ENCODE measurements around the gene LGALS14. TPM values are rescaled to one million over a fixed set of nuclear protein-coding genes. Genes with fewer than 3 reads are reported as not detected.

LGALS14 gene
- total RNA-seq, 2 donors from 2014 or later = not detected

DNA sequence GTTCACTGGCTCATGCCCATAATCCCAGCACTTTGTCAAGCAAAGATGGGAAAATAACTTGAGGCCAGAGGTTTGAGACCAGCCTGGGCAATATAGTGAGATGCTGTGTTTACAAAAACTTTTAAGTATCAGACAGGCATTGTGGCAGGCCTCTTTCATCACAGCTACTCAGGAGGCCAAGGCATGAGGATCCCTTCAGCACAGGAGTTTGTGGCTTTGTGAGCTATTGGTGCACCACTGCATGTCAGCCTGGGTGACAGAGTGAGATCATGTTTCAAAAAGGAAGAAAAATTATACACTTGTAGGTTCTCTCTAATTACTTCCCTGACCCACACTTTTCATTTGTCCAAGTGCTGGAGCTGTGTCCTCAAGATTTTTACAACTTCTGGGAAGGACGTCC is 11.5 kb upstream of the LGALS14 start:
- ATAC-seq (no peak), DNase-seq (no peak)
- Histone ChIP-seq H3K36me3 (replicated peaks in 1 of 2; ENCODE audit: insufficient read depth in 1 of 2, low read depth in 2 of 2) (no peaks in the 10 kb centered on the region), H3K4me1 (no peaks in the 10 kb centered on the region), H3K27ac (no peak overlapping the region), H3K27me3 (no peaks in the 10 kb centered on the region), H3K4me3 (no peak overlapping the region), H3K9me3 (no peaks in the 10 kb centered on the region)
- 61 to 74% methylated on average over 1 of the region's 1 CpG for WGBS, 2 donors
- TF ChIP-seq POLR2A (IDR thresholded peaks at IDR 0.05) = no peak
- TF ChIP-seq, protein P1, sequence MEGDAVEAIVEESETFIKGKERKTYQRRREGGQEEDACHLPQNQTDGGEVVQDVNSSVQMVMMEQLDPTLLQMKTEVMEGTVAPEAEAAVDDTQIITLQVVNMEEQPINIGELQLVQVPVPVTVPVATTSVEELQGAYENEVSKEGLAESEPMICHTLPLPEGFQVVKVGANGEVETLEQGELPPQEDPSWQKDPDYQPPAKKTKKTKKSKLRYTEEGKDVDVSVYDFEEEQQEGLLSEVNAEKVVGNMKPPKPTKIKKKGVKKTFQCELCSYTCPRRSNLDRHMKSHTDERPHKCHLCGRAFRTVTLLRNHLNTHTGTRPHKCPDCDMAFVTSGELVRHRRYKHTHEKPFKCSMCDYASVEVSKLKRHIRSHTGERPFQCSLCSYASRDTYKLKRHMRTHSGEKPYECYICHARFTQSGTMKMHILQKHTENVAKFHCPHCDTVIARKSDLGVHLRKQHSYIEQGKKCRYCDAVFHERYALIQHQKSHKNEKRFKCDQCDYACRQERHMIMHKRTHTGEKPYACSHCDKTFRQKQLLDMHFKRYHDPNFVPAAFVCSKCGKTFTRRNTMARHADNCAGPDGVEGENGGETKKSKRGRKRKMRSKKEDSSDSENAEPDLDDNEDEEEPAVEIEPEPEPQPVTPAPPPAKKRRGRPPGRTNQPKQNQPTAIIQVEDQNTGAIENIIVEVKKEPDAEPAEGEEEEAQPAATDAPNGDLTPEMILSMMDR (IDR thresholded peaks at IDR 0.05) = no peak
- intact Hi-C loops (cut with DNase I) = no loop called here

DNA sequence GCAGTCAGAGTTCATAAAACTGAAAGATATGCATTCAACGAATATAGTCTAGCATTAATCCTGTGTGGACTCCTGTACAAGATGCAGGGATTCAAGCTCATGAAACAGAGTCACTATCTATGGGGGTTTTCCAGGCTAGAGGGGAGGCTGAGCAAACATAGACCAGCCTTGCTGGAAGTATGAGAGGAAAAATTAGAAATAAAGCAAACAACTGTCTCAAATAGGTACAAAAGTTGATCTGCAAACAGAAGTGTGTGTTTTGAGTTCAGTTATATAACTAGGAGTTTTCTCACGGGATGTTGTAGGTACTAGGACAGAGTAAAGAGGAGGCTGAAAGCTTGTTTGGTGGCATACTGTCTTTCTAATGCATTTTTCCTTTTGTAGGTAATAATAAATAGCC is 8.5 kb upstream of the LGALS14 start:
- ATAC-seq = no peak
- Histone ChIP-seq H3K27me3 (no peaks in the 10 kb centered on the region), H3K4me1 (no peaks in the 10 kb centered on the region), H3K36me3 (replicated peaks in 1 of 2; ENCODE audit: insufficient read depth in 1 of 2, low read depth in 2 of 2) (no peaks in the 10 kb centered on the region), H3K9me3 (no peaks in the 10 kb centered on the region), H3K27ac (no peak overlapping the region), H3K4me3 (no peak overlapping the region)
- intact Hi-C loops (cut with DNase I) = no loop called here
- TF ChIP-seq, protein P1 (IDR thresholded peaks at IDR 0.05) = no peak
- TF ChIP-seq POLR2A (IDR thresholded peaks at IDR 0.05) = no peak
- WGBS, 2 donors = 18 to 39% methylated on average over 2 of the region's 2 CpGs
- no peak for DNase-seq

DNA sequence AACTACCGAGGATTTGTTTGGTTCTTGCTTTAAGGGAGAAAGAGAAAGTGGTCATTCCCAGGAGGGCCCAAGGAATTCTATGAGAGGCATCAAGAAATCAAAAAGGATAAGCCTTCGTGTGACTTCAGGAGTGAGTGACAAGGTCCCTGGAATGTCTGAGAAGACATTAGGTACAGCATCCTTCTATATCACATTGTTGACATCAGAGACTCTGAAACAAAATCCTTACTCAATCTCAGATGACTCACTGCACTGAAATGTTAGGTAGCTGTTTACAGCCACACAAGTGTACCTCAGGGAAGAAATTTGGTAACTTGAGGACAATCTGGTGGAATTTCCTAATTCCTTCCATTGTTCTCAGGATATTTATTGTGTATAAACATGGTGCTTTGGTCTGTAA is 7.9 kb upstream of the LGALS14 start:
- no peaks in the 10 kb centered on the region for H3K9me3 ChIP-seq
- 70 to 74% methylated on average over 2 of the region's 2 CpGs for WGBS, 2 donors
- TF ChIP-seq, protein P1 (IDR thresholded peaks at IDR 0.05) = no peak
- TF ChIP-seq POLR2A (IDR thresholded peaks at IDR 0.05) = no peak
- no peak for ATAC-seq
- H3K36me3 ChIP-seq (replicated peaks in 1 of 2; ENCODE audit: insufficient read depth in 1 of 2, low read depth in 2 of 2) = no peaks in the 10 kb centered on the region
- H3K27me3 ChIP-seq = no peaks in the 10 kb centered on the region
- DNase-seq = no peak
- H3K4me1 ChIP-seq = no peaks in the 10 kb centered on the region
- H3K27ac ChIP-seq = no peak overlapping the region
- intact Hi-C loops (cut with DNase I) = no loop called here
- no peak overlapping the region for H3K4me3 ChIP-seq

DNA sequence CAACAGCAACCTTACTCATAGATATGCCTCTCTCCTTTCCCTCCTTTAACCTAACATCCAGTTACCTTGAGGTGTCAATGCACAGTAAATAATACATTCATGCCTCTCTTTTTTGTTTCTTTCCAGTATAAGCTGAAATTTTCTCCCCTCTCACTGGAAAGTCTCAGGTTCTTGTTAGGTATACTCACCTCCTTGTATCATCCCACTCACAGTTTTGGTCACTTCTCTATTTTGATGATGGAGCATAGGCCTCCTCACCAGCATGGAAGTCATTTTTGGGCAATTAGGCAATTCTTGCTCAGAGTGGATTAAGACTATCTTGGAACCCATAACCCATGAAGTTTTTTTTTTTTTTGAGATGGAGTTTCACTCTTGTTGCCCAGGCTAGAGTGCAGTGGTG is 5.7 kb upstream of the LGALS14 start:
- intact Hi-C loops (cut with DNase I) = no loop called here
- TF ChIP-seq, protein P1 (IDR thresholded peaks at IDR 0.05) = no peak
- no peak for TF ChIP-seq POLR2A (IDR thresholded peaks at IDR 0.05)
- H3K4me3 ChIP-seq = no peak overlapping the region
- no peaks in the 10 kb centered on the region for H3K36me3 ChIP-seq (replicated peaks in 1 of 2; ENCODE audit: insufficient read depth in 1 of 2, low read depth in 2 of 2)
- H3K27ac ChIP-seq = no peak overlapping the region
- H3K9me3 ChIP-seq = no peaks in the 10 kb centered on the region
- ATAC-seq (no peak), DNase-seq (no peak)
- H3K4me1 ChIP-seq = no peaks in the 10 kb centered on the region
- no peaks in the 10 kb centered on the region for H3K27me3 ChIP-seq

DNA sequence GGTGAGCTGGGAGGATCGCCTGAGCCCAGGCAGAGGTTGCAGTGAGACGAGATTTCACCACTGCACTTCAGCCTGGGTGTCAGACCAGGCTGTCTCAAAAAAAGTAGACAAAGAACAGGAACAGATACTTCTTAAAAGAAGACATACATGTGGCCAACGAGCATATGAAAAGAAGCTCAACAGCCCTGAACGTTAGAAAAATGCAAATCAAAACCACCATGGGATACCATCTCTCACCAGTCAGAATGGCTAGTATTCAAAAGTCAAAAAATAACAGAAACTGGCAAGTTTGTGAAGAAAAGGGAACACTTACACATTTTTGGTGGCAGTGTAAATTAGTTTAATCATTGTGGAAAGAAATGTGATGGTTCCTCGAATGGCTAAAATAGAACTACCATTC is 3.0 kb upstream of the LGALS14 start:
- Histone ChIP-seq H3K27me3 (no peaks in the 10 kb centered on the region), H3K4me3 (no peak overlapping the region), H3K27ac (no peak overlapping the region), H3K4me1 (no peaks in the 10 kb centered on the region), H3K9me3 (no peaks in the 10 kb centered on the region), H3K36me3 (replicated peaks in 1 of 2; ENCODE audit: insufficient read depth in 1 of 2, low read depth in 2 of 2) (no peaks in the 10 kb centered on the region)
- ATAC-seq (no peak), DNase-seq (no peak)
- intact Hi-C loops (cut with DNase I) = no loop called here
- no peak for TF ChIP-seq POLR2A (IDR thresholded peaks at IDR 0.05)
- TF ChIP-seq, protein P1 (IDR thresholded peaks at IDR 0.05) = no peak
- 62 to 78% methylated on average over 5 of the region's 5 CpGs for WGBS, 2 donors

Data from body of pancreas (tissue), 4 donors.